Loucy (cell line): ENCODE results near the gene GOLGA5.

ENCODE experiments used
- CTCF ChIP-seq: fragments of 200-600 bp; sonication (generic); conservative IDR thresholded peaks from 2 replicates; pipeline ENCODE4 v1.5.1; 2014; ENCODE audit warnings: mild to moderate bottlenecking, antibody characterized with exemption, low read length
- EZH2phosphoT487 ChIP-seq: fragments of 200-600 bp; IDR thresholded peaks from 2 replicates; pipeline ENCODE4 v1.6.1; 2018; ENCODE audit warnings: antibody characterized with exemption, mild to moderate bottlenecking, moderate library complexity, borderline replicate concordance

- no peak for TF ChIP-seq CTCF
- no peak for TF ChIP-seq EZH2phosphoT487
These were observed 7.8 kb downstream of the GOLGA5 start for GRCh38 chr14:92801917-92802316.
